HG03457 (cell line): ENCODE measurements around the gene ACTN4.

Experiments used
- ATAC-seq: cut with Tn5 transposase; IDR thresholded peaks from one replicate; pipeline ENCODE4 v1.9.1; 2021; ENCODE audit warnings: moderate number of reproducible peaks; ENCODE audit not compliant: unreplicated experiment

The ACTN4 gene

DNA sequence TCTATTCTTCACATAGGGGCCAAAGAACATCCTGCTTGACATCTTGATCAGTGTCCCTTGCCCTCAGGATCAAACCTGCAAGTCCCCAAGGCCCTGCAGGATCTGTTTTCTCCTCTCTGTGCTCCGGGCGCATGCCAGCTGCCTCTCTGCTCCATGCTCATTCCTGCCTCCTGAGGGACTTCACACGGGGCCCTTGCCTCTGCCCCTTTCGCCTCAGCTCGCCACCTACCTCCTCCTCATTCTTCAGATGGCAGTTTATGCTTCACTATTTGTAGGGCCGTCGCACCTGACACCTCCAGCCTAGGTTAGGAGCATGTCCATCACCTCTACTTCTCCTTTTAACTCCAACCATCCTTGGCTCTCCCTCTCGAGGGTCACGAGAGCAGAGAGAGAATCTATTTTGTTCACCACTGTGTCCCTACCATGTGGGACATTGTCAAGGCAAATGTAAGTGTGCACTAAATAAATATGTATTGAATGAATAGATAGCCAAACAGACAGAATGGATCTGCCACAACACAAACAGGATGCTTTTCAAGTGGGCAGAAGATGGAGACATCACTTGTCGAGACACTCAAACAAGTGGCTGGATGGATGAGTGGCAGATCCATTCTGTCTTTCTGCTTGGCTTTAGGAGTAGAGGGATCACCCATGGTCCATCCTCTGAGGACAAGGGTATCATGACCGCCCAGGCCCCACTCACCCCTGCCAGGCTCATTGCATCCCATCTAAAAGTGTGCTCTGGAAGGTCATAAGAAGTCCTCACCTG is 29.6 kb downstream of the ACTN4 start:
- ATAC-seq: no peak

DNA sequence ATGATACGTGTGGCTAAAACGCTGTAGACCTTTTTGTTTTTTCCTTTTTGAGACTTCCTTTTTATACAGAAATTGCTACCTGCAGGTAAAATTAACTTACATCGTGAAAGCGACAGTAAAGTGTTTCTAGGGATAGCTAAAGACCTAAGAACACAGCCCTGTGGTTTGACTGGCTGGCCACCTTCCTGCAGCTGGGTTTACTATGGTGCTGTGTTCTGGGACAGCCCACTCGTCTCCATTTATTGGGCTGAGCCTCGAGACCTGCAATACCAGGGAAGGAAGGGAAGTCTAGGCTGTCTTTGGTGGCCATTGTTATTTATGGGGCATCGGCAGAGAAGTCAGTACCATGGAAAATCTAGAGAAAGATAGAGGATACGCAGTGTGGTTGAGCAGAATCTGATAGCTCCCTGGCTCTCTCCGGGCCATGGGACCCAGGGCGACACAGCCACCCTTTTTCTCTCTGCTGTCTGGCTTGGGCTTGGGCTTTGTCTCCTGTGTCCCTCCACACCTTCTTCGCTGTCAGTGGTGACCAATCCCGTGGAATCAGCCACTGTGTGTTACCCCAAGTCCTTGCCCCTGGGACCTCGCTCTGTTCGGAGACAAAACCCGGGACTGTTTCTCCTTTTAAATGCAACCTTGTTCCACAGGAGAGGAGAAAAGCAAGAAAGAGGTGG is 30.9 kb downstream of the ACTN4 start:
- ATAC-seq: no peak

DNA sequence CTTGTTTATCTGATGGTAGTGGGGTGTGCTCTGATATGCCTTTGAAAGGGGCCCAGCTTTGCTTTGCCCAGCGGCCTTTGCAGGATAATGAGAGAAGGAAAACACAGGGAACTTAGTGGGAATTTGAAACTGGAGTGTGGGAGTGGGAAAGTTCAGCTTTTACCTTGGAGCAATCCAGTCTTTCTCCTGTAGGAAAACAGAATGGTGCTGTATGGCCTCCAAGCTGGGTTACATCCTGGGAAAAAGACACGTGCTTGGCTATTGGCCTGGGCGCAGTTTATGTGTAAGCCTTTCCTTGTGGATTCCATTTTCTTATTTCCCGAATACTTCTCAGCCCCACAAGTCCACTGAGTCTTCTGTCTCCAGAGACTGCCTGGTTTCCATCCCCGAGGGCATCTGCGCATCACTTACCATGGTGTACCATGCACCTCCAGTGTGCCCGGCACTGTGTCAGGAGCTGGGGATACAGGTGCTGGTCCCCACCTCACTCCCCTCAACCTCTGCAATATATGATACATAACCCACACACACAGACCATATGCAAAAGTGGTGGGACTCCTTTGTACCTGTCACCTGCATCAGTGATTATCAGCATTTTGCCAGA is 31.5 kb downstream of the ACTN4 start:
- ATAC-seq: no peak

DNA sequence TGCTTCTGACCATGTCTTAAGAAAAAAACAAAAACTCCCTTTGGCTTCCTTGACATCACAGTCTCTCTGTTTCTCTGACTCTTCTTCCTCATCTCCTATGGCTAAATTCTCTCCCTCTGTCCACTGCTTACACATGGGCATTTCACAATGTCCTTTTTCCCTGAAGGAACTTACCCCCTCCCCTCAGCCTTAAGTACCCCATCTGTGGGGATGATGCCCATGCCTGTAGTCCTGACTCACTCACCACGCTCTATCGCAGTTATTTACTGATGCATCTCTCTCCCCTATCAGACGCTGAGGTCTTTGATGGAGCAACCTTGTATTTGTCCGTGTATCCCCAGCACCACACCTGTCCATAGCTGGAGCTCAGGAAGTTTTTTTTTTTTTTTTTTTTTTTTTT is 32.4 kb downstream of the ACTN4 start:
- no peak for ATAC-seq

DNA sequence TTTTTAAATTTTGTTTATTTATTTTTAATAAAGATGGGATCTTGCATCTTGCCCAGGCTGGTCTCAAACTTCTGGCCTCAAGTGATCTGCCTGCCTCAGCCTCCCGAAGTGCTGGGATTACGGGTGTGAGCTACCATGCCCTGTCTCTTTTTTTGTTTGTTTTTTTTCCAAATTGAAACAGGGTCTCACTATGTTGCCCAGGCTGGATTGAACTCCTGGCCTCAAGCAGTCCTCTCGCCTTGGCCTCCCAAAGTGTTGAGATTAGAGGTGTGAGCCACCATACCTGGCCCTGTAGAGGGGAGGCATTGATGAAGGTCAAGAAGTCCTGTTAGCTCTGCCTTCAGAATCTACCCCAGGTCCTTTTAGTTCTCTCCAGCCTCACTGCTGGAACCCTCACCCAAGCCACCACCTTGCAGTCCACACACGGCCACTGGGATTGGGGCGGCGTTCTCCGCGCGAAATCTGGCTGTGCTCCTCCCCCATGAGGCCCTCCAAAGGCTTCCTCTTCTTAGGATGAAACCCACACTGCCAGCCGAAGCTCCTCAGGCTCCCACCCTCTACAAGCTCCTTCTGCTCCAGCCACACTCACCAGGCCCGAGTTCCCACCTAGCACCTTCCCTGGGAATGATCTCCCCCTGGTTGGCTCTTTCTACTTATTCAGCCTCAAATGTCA is 34.9 kb downstream of the ACTN4 start:
- no peak for ATAC-seq

DNA sequence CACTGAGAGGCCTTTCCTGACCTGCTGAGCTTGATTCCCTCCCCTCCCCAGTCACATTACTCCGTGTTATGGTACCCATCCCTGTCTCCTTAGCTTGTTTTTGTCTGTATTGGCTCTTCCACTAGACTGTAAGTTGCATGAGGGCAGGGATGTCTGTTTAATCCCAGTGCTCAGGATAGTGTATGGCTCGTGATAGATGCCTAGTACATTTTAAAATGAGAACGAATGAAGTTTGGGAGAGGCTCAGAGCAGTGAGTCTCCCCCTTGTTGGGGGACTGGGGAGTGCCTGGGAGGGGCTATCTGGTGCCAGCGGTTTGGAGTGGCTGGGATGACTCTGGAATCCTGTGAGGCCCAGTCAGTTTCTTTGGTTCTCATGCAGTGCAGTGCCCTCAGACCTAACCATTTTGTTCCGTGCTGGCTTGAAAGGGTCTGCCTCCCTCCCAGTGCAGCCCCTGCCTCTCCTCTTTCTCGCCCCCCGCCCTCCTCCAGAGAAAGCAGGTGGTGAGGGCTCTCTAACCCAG is 35.5 kb downstream of the ACTN4 start:
- ATAC-seq: no peak

DNA sequence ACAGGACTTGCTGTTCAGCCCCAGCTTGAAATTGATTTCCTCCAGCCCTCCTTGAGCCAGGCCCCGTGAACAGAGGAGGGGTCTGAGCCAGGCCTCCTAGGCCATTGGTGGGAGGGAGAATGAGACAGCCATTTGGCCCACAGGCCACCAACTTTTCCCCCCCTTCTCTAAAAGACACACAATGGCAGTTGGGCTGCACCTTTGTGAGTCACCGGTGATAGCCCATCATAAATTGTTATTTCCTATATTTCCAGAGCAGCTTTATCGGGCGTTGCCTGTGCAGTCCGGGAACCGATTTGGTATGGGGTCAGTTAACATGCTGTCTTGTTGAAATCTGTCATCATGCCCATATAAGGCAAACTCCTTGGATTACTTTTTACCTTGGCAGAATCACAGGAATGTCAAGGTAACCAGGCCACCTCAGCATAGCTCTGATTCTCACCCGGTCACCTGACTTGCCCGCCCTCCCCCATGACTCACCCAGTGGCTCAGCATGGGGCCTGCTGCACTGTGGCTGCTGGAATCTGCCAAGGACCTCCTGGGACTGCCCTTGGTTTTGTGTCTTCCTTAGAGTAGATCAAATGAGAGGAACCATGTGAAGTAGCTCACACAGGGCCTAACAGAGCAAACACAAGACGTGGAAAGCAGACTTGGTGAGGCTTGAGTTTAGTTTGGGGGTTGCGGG is 36.1 kb downstream of the ACTN4 start:
- ATAC-seq: no peak

DNA sequence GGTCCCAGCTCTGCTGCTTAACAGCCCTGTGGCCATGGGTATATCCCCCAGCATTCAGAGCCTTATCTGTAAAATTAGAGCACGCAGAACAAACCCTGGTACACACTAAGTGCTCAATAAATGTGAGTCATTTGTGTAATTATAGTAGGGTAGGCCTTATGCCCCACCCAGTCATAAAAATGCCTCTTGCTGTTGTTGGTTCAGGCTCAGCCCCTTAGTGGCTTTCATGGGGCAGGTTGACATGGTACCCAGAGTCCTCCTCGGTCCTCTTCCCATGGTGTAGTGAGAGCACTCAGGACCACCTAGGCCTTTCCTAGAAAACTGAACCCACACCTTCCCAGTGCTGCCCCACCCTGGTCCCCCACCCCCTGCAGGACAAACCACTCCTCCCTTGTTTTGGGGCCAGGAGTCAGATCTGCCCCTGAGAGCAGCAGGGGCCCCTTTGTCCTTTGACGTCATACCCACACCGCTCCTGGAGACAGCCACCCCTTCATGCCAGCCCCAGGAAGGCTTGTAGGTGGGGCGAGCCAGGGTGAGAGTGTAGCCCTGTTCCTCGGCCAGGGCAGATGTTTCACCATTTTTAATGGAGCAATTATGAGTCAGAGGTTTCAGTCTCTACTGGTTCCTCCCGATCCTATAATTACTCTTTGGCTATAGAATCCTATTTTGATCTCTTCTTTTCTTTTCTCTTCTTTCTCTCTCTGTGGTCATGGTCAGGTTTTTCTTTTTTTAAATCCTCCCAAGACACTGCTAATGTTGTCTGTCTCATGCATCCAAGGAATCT is 36.8 kb downstream of the ACTN4 start:
- no peak for ATAC-seq

DNA sequence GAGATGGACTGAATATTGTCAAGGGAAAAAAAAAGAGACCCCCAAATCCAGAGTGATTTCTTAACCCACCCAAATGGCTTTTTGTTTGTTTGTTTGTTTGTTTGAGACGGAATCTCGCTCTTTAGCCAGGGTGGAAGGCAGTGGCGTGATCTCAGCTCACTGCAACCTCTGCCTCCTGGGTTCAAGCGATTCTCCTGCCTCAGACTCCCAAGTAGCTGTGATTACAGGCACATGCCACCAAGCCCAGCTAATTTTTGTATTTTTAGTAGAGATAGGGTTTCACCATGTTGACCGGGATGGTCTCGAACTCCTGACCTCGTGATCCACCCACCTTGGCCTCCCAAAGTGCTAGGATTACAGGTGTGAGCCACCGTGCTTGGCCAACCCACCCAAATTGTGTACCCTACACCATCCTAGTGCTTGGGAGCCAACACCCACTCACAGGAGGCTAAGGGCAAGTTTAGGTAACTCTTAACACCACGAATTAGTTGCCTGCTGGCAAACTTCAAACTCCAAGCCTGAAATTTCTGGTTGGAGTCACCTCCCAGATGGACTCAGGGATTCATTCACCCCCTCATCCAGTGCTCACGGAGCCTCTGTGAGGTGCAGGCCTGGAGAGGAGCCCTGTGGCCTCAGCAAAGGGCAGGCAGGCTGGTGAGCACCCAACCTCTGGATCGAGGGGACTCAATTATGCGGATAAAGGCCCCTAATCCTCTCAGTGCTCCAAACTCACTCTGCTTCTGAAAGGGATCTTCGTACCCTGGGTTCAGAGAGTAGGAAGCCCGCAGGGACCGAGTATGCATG is 37.6 kb downstream of the ACTN4 start:
- no peak for ATAC-seq

DNA sequence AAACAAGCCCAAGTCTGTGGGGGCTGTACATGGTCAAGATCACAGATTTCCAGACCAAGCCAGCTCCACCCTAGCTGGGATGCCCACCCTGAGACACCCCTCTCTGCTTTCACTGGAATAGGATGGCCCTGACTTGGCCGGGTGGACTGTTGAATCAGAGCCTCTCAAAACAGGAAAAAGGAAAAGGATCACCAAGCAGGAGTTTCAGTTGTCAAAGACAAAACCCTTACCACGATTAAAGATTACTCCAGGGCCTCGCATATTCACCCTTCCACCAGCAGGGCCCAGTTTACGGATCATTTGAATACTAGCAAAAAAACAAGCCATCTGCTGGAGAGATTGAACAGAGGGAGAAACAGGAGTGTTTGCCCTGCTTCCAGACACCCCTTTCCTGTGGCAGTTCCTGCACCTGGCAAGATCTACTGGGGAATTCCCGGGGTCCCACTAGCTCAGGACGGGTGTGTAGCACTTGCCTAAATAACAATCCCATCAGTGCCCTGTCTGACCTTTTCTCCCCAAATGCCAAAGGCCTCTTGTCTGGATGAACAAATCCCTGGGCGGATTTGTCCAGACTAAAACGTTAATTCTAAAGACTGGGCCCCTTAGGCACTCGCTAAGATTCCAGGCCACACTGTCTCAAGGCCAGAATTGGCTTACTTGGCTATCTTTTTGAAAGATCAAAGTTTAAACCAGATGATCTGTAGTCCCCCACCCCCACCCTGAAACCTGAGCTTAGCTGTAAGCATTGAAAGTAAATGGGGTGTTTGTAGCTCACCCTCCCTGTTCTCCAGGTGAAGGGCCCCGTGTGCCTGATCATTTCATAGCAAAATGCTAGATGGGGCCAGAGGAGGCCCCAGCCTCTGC is 38.4 kb downstream of the ACTN4 start:
- ATAC-seq: no peak

DNA sequence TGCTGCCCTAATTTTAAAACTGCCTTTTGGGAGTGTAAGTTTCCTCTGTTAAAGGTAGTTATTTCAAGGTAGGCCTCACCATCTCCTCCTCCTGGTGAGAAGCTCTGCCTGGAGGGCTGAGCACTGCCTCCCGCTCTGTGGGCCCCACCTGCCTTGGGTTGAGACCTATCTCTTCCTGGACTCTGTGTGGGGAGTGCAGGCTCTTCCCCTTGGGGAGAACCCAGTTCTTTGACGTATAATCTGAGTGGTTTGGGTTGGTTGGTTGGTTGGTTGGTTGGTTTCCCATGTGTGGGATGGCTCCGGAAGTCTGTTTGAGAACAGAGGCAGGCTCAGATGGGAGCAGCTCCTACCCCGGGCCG is 39.1 kb downstream of the ACTN4 start:
- no peak for ATAC-seq

DNA sequence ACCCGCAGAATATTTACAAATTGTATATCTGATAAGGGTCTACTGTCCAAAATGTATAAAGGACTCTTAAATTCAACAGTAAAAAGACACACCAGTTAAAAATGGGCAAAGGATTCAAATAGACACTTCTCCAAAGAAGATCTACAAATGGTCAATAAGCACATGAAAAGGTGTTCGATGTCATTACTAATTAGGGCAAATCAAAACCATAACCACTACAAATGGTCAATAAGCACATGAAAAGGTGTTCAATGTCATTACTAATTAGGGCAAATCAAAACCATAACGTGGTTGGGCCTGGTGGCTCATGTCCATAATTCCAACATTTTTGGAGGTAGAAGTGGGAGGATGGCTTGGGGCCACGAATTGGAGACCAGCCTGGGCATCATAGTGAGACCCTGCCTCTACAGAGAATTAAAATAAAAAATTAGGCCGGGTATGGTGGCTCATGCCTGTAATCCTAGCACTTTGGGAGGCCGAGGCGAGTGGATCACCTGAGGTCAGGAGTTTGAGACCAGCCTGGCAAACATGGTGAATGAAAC is 40.5 kb downstream of the ACTN4 start:
- ATAC-seq: no peak

DNA sequence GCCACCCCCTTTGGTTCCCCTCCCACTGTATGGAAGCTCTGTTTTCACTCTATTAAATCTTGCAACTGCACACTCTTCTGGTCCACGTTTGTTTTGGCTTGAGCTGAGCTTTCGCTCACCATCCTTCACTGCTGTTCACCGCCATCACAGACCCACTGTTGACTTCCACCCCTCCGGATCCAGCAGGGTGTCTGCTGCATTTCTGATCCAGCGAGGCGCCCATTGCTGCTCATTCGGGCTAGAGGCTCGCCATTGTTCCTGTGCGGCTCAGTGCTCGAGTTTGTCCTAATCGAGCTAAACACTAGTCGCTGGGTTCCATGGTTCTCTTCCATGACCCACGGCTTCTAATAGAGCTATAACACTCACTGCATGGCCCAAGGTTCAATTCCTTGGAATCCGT is 42.7 kb downstream of the ACTN4 start:
- no peak for ATAC-seq

DNA sequence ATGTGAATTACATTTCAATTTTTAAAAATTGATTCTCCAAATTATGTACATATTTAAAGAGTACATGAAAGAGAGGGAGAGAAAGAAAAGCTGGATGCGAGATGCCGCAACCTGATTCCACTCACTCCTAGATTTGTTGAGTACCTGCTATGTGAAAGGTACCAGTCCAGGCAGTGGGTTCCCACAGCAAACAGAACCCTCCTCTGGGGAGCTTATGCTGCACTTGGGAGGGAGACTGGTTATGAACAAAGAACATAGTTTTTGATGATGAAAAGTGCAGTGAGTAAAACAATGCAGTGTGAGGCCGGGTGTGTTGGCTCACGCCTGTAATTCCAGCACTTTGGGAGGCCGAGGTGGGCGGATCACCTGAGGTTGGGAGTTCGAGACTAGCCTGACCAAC is 43.4 kb downstream of the ACTN4 start:
- no peak for ATAC-seq

DNA sequence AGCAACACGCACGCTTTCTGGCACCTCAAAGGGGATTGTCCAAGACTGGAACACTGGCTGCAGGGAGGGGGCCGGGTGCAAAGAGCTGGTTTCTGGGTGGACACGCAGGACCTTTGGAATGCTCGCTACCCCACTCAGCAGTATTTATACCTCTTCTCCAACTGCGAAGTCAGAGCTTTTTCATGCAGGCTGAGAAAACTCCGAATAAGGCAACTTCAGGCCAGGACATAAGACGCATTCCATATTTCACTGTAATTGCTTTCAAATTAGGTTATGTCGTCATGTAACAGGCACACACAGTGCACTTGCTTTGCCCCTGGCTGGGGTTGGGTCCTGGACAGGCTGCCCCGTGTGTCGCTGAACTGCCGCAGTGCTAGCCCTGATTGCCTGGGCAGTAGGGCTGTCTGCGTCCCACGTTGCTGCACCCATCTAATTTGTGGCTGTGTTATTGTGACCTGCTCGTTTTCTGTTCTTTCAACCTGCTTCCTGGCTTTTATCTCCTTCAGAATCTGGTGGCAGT is 44.5 kb downstream of the ACTN4 start:
- no peak for ATAC-seq

DNA sequence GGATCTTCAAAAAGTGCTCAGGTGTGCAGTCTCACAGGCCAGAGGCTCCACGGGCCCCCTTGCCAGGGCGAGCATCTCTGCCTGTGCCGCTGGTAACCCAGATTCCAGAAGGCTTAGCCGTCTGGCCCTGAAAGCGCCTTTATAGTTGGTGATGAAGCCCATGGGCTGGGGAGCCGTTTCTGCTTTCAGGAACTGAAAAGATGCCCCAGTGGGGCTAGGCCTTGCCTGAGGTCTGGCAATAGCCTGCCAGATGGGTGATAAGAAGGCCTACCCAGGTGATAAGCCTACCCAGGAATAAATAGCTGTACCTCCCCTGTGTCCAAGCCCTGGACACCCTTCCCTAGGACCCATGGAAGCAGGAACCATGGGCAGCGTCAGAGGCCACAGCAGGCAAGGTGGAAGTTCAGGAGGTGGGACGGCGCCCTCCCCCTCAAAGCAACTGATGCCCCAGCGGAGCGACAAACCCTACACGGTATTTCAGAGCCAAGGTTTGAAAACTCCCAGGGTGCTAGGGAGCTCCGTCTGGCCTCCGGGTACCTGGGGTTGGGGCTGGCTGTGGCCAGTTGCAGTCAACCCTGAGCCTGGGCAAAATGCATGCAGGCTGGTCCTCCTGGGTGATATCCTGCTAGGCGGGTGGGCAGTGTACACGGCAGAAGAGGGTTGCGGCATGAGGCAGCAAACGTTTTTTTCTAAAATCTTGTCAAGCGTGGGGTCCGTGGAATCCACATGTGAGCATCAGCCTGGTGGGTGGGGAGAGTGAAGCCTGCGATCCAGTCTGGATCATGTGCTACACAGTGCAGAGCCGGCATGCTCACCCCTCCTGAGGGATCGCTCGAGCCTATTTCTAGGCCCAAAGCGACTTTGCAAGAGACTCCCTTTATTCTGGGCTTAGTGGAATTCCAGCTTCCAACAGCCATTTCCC is 45.3 kb downstream of the ACTN4 start:
- ATAC-seq: no peak
